ENCODE data around the gene TXNRD1. TPM values are rescaled to one million over a fixed set of nuclear protein-coding genes. Genes with fewer than 3 reads are reported as not detected.
A peak's percentile ranks its signal among the peaks of the same experiment; 100 is the strongest.

The TXNRD1 gene
- total RNA-seq, 1 experiment from 2014 or later = 327 TPM

DNA sequence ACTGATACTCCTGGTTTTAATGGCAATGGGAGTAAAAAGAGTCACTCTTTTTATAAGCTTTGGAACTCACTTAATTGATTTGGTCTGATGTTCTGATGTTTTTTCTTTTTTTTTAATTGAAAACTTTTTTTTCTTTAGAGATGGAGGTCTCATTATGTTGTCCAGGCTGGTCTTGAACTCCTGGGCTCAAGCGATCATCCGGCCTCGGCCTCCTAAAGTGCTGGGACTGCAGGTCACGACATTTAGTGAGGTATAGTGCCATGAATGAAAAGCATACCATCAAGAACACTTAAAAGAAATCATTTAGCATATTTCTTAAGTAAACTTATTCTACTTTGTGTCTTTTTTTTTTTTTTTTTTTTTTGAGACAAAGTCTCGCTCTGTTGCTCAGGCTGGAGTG, 75.3 kb downstream of the TXNRD1 start:
- Histone ChIP-seq H3K27ac (ENCODE audit: low read depth, low read length) (no peak overlapping the region), H4K20me1 (ENCODE audit: insufficient read depth) (peaks cover 27% of the 10 kb centered on the region; the same call in 1 of the 2 replicates), H3K4me3 (replicated peaks in 1 of 2; ENCODE audit: low read depth in 1 of 2, low read length in 2 of 2) (no peak overlapping the region), H3K79me2 (ENCODE audit: insufficient read depth, low read length) (peaks cover 91% of the 10 kb centered on the region), H3K4me1 (ENCODE audit: control insufficient read depth in 1 of 2, insufficient read depth in 2 of 2, low read length in 2 of 2) (peaks cover 21 to 63% of the 10 kb centered on the region in 2 experiments), H3K36me3 (ENCODE audit: control insufficient read depth in 1 of 2, insufficient read depth in 2 of 2, low read length in 2 of 2) (peaks cover 27 to 57% of the 10 kb centered on the region in 2 experiments), H3K4me2 (ENCODE audit: low read length) (no peak overlapping the region), H2AFZ (ENCODE audit: low read depth, low read length, poor library complexity, severe bottlenecking) (no peak overlapping the region), H3K9me3 (ENCODE audit: control insufficient read depth in 1 of 2, insufficient read depth in 1 of 2, low read depth in 1 of 2, low read length in 2 of 2) (no peaks in the 10 kb centered on the region), H3K9me2 (ENCODE audit: insufficient read depth) (no peaks in the 10 kb centered on the region), H3K9ac (ENCODE audit: low read length) (no peak overlapping the region), H3K27me3 (ENCODE audit: insufficient read depth, low read length) (no peaks in the 10 kb centered on the region)
- ATAC-seq (no peak), DNase-seq (ENCODE audit: low read depth, low spot score) (no peak)
- no TSS peak for BruUV-seq (replicated peaks)
- ChIA-PET RAD21 (ENCODE audit: low non-redundant PET in 1 of 2, low total read pairs in 2 of 2, uncharacterized antibody in 2 of 2, unreplicated experiment in 2 of 2) (no interaction called here), POLR2A (interaction anchor here (1.3 to 1.4 kb wide), 3 partner anchors 67 to 74 kb away, joined by 3 to 4 read pairs (median 3); no protein-coding TSS in a partner anchor), CTCF (no interaction called here)
- intact Hi-C loops (cut with micrococcal nuclease) = no loop called here
- no peak for TF ChIP-seq SIN3A (IDR thresholded peaks at IDR 0.05; ENCODE audit: low read depth)
- TF ChIP-seq POLR2A (IDR thresholded peaks at IDR 0.05; ENCODE audit: borderline replicate concordance, extremely low read depth, insufficient read depth, insufficient read length) = no peak
- no peak for TF ChIP-seq SP1 (IDR thresholded peaks at IDR 0.05; ENCODE audit: low read depth)
- no peak for TF ChIP-seq FOSL1 (IDR thresholded peaks at IDR 0.05; ENCODE audit: low read depth)

DNA sequence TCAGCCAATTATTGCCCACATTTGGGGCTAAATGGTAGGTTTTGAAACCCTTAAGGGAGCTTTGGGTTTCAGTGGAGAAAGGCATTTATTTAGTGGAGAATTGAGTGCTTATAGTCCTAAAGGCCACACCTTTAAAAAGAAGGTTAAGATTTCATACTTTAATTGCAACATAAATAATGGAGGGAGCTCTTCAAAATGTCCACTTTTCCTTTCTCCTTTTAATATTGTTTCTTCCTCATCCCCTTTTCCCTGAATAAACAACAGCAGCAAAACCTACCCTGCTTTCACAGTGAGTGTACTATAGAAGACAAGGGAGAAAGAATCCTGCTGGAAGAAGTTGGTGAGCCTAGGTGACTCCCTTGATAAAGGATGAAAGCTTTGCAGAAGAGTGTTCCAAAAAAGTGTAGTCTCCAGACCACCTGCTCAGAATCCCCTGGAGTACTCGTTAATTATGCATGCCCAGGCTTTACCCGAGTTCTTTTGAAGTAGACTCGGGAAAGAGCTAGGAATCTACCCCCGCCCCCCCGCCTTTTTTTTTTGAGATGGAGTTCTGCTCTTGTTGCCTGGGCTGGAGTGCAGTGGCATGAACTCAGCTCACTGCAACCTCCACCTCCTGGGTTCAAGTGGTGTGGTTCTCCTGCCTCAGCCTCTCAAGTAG, 76.4 kb downstream of the TXNRD1 start:
- peaks cover 15 to 63% of the 10 kb centered on the region in 2 experiments; a peak in 3 of 4 replicates for H3K4me1 ChIP-seq (ENCODE audit: control insufficient read depth in 1 of 2, insufficient read depth in 2 of 2, low read length in 2 of 2)
- no peak for DNase-seq (ENCODE audit: low read depth, low spot score)
- no peak overlapping the region for H3K9ac ChIP-seq (ENCODE audit: low read length)
- H3K36me3 ChIP-seq (ENCODE audit: control insufficient read depth in 1 of 2, insufficient read depth in 2 of 2, low read length in 2 of 2) = peaks cover 32 to 67% of the 10 kb centered on the region in 2 experiments
- TF ChIP-seq FOSL1 (IDR thresholded peaks at IDR 0.05; ENCODE audit: low read depth) = no peak
- 0 out of 2 replicates have a peak, but pooled peaks have one; percentile 7 for TF ChIP-seq POLR2AphosphoS5 (IDR thresholded peaks at IDR 0.05; ENCODE audit: low read depth, low read length)
- ChIA-PET CTCF (interaction anchor here (0.6 kb wide), 1 partner anchor 68 kb away, joined by 3 read pairs; no protein-coding TSS in a partner anchor), POLR2A (interaction anchor here (0.7 to 1.4 kb wide), 4 partner anchors 71 to 207 kb away, joined by 3 to 11 read pairs (median 4); no protein-coding TSS in a partner anchor), RAD21 (ENCODE audit: low non-redundant PET in 1 of 2, low total read pairs in 2 of 2, uncharacterized antibody in 2 of 2, unreplicated experiment in 2 of 2) (no interaction called here)
- H3K9me3 ChIP-seq (ENCODE audit: control insufficient read depth in 1 of 2, insufficient read depth in 1 of 2, low read depth in 1 of 2, low read length in 2 of 2) = no peaks in the 10 kb centered on the region
- no TSS peak for BruUV-seq (replicated peaks)
- intact Hi-C loops (cut with micrococcal nuclease) = no loop called here
- no peak overlapping the region for H3K4me2 ChIP-seq (ENCODE audit: low read length)
- ATAC-seq = no peak
- H3K27me3 ChIP-seq (ENCODE audit: insufficient read depth, low read length) = no peaks in the 10 kb centered on the region
- H3K9me2 ChIP-seq (ENCODE audit: insufficient read depth) = no peaks in the 10 kb centered on the region
- H4K20me1 ChIP-seq (ENCODE audit: insufficient read depth) = peaks cover 30% of the 10 kb centered on the region; the same call in 1 of the 2 replicates
- H3K79me2 ChIP-seq (ENCODE audit: insufficient read depth, low read length) = peaks cover 99% of the 10 kb centered on the region
- H2AFZ ChIP-seq (ENCODE audit: low read depth, low read length, poor library complexity, severe bottlenecking) = no peak overlapping the region
- peak overlapping the region; percentile 16 for H3K27ac ChIP-seq (ENCODE audit: low read depth, low read length)
- no peak overlapping the region for H3K4me3 ChIP-seq (replicated peaks in 1 of 2; ENCODE audit: low read depth in 1 of 2, low read length in 2 of 2)
